Vagina (tissue), 2 donors: ENCODE data around the gene IGFLR1.

Experiments
- CTCF ChIP-seq, 3 experiments: fragments of 450-650 bp in 2 of 3; fragments of 200-600 bp in 1 of 3; sonication (generic) in 1 of 3; IDR thresholded peaks; one replicate each; pipeline ENCODE4 v1.5.1; 2017 to 2019; ENCODE audit warnings: antibody characterized with exemption in 3 of 3, mild to moderate bottlenecking in 2 of 3, moderate library complexity in 2 of 3
- POLR2AphosphoS5 ChIP-seq, 2 donors: sonication (generic); formaldehyde crosslinking; IDR thresholded peaks; one replicate each; pipeline ENCODE4 v1.9.0; 2017; ENCODE audit warnings: antibody characterized with exemption in 2 of 2, mild to moderate bottlenecking in 2 of 2, low read depth in 1 of 2; ENCODE audit not compliant: insufficient read depth in 1 of 2

GRCh38 chr19:35755550-35756376 is 13.5 kb upstream of the IGFLR1 start:
- no peak for TF ChIP-seq CTCF (IDR thresholded peaks at IDR 0.05)
- TF ChIP-seq POLR2AphosphoS5 (IDR thresholded peaks at IDR 0.05; ENCODE audit: insufficient read depth in 1 of 2, low read depth in 1 of 2): peak in 1 of 2 donors; percentile 83
